Measurements from ENCODE around the gene TEPSIN. TPM values are rescaled to one million over a fixed set of nuclear protein-coding genes. Genes with fewer than 3 reads are reported as not detected.

TEPSIN gene
- total and polyA plus RNA-seq, 4 donors: 20.7 to 48.7 (median 31.1) TPM

GRCh38 chr17:81218991-81219390 is 19.9 kb downstream of the TEPSIN start:
- no peak for TF ChIP-seq CTCF (IDR thresholded peaks at IDR 0.05; ENCODE audit: control extremely low read depth, extremely low read depth)
- peaks cover 0 to 17% (median 4%) of the 10 kb centered on the region in 5 donors for H3K4me1 ChIP-seq (ENCODE audit: control insufficient read depth in 5 of 5, insufficient read depth in 5 of 5, low read length in 5 of 5)
- H3K9me3 ChIP-seq (ENCODE audit: control insufficient read depth in 4 of 4, insufficient read depth in 3 of 4, low read length in 3 of 4): no peaks in the 10 kb centered on the region
- H3K36me3 ChIP-seq (ENCODE audit: control insufficient read depth in 4 of 4, insufficient read depth in 4 of 4, low read length in 4 of 4): peaks cover 0 to 5% (median 2%) of the 10 kb centered on the region in 4 donors
- H3K27ac ChIP-seq (ENCODE audit: low read depth in 1 of 2, low read length in 1 of 2): no peak overlapping the region
- H3K9ac ChIP-seq (ENCODE audit: insufficient read depth in 1 of 2, low read length in 2 of 2): no peak overlapping the region
- no peak overlapping the region for H3K4me3 ChIP-seq
- DNase-seq (no peak), ATAC-seq (ENCODE audit: insufficient read depth, low FRiP score) (no peak)
- H3K27me3 ChIP-seq (ENCODE audit: control insufficient read depth in 3 of 3, insufficient read depth in 3 of 3, low read length in 2 of 3): no peaks in the 10 kb centered on the region
- WGBS, 2 donors: 94 to 100% methylated on average over 11 of the region's 11 CpGs

DNA sequence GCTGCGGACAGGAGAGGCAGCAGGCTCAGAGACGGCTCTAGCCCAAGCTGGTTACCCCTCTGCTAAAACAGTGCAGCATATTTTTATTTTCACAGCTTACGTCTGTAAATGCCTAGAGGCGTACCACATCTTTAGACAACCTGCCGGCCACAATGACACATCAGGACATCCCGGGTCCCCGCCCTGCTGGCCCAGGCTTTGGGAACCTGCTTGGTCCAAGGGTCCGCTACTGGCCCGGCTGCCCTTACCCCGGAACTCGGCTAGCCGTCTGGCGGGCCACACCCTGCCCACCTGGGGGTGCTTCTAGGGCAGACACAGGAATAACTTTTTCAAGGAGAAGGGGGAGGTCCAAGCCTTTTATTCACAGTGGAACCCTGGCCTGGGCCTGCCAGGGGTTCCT is 20.4 kb downstream of the TEPSIN start:
- Histone ChIP-seq H3K36me3 (ENCODE audit: control insufficient read depth in 4 of 4, insufficient read depth in 4 of 4, low read length in 4 of 4) (peaks cover 0 to 5% (median 2%) of the 10 kb centered on the region in 4 donors), H3K4me1 (ENCODE audit: control insufficient read depth in 5 of 5, insufficient read depth in 5 of 5, low read length in 5 of 5) (peaks cover 0 to 15% (median 4%) of the 10 kb centered on the region in 5 donors), H3K27ac (ENCODE audit: low read depth in 1 of 2, low read length in 1 of 2) (no peak overlapping the region), H3K9me3 (ENCODE audit: control insufficient read depth in 4 of 4, insufficient read depth in 3 of 4, low read length in 3 of 4) (no peaks in the 10 kb centered on the region), H3K27me3 (ENCODE audit: control insufficient read depth in 3 of 3, insufficient read depth in 3 of 3, low read length in 2 of 3) (no peaks in the 10 kb centered on the region), H3K9ac (ENCODE audit: insufficient read depth in 1 of 2, low read length in 2 of 2) (no peak overlapping the region), H3K4me3 (no peak overlapping the region)
- 91 to 93% methylated on average over 13 of the region's 13 CpGs for WGBS, 2 donors
- DNase-seq (no peak), ATAC-seq (ENCODE audit: insufficient read depth, low FRiP score) (no peak)
- TF ChIP-seq CTCF (IDR thresholded peaks at IDR 0.05; ENCODE audit: control extremely low read depth, extremely low read depth): no peak

DNA sequence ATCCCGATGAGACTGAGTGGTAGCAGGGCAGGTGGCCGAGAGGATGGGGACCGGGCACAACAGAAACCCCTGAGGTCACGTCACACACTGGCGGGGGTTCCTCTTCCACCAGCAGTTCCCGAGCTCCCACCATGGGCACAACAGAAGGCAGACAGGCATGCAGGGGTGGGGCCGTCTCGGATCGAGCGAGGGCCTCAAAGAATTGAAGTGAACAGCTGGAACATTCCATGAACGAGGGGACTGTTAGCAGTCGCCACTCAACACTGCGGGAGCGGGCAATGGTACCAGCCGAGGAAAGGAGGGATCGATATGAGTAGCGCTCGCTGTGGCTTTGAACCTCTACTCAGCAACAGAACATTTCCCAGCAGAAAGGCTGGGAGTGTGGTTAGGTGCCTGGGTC is 21.4 kb downstream of the TEPSIN start:
- 93 to 97% methylated on average over 18 of the region's 18 CpGs for WGBS, 2 donors
- Histone ChIP-seq H3K27me3 (ENCODE audit: control insufficient read depth in 3 of 3, insufficient read depth in 3 of 3, low read length in 2 of 3) (no peaks in the 10 kb centered on the region), H3K36me3 (ENCODE audit: control insufficient read depth in 4 of 4, insufficient read depth in 4 of 4, low read length in 4 of 4) (peaks cover 0 to 5% (median 2%) of the 10 kb centered on the region in 4 donors), H3K9ac (ENCODE audit: insufficient read depth in 1 of 2, low read length in 2 of 2) (no peak overlapping the region), H3K9me3 (ENCODE audit: control insufficient read depth in 4 of 4, insufficient read depth in 3 of 4, low read length in 3 of 4) (no peaks in the 10 kb centered on the region), H3K27ac (ENCODE audit: low read depth in 1 of 2, low read length in 1 of 2) (no peak overlapping the region), H3K4me1 (ENCODE audit: control insufficient read depth in 5 of 5, insufficient read depth in 5 of 5, low read length in 5 of 5) (peaks cover 0 to 12% (median 4%) of the 10 kb centered on the region in 5 donors), H3K4me3 (no peak overlapping the region)
- DNase-seq (no peak), ATAC-seq (ENCODE audit: insufficient read depth, low FRiP score) (no peak)
- no peak for TF ChIP-seq CTCF (IDR thresholded peaks at IDR 0.05; ENCODE audit: control extremely low read depth, extremely low read depth)

DNA sequence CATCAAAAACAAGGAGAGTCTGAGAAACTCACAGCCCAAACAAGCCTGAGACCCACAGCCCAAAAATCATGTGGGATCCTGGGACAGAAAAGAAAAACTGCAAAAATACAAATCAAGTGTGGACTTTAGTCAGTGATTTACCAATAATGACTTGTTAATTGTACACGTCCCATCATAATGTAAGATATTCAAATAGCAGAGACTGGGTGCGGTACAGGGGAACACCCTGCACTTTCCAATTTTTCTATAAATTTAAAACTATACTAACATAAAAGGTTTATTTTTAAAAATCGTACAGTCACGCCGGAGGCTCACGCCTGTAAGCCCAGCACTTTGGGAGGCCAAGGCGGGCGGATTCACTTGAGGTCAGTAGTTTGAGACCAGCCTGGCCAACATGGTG is 24.9 kb downstream of the TEPSIN start:
- Histone ChIP-seq H3K36me3 (ENCODE audit: control insufficient read depth in 4 of 4, insufficient read depth in 4 of 4, low read length in 4 of 4) (peaks cover 0 to 3% (median 0%) of the 10 kb centered on the region in 4 donors), H3K27me3 (ENCODE audit: control insufficient read depth in 3 of 3, insufficient read depth in 3 of 3, low read length in 2 of 3) (no peaks in the 10 kb centered on the region), H3K4me3 (no peak overlapping the region), H3K27ac (ENCODE audit: low read depth in 1 of 2, low read length in 1 of 2) (no peak overlapping the region), H3K9ac (ENCODE audit: insufficient read depth in 1 of 2, low read length in 2 of 2) (no peak overlapping the region), H3K4me1 (ENCODE audit: control insufficient read depth in 5 of 5, insufficient read depth in 5 of 5, low read length in 5 of 5) (no peaks in the 10 kb centered on the region), H3K9me3 (ENCODE audit: control insufficient read depth in 4 of 4, insufficient read depth in 3 of 4, low read length in 3 of 4) (no peaks in the 10 kb centered on the region)
- DNase-seq (no peak), ATAC-seq (ENCODE audit: insufficient read depth, low FRiP score) (no peak)
- WGBS, 2 donors: 97 to 98% methylated on average over 8 of the region's 8 CpGs
- TF ChIP-seq CTCF (IDR thresholded peaks at IDR 0.05; ENCODE audit: control extremely low read depth, extremely low read depth): no peak
